ENCODE data around the gene SINHCAF.
"Not testable (repeated sequence)": the region's sequence is repeated elsewhere in the genome, so short reads cannot be mapped to it uniquely, and the experiment has no call there.

Gene SINHCAF, protein sequence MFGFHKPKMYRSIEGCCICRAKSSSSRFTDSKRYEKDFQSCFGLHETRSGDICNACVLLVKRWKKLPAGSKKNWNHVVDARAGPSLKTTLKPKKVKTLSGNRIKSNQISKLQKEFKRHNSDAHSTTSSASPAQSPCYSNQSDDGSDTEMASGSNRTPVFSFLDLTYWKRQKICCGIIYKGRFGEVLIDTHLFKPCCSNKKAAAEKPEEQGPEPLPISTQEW

DNA sequence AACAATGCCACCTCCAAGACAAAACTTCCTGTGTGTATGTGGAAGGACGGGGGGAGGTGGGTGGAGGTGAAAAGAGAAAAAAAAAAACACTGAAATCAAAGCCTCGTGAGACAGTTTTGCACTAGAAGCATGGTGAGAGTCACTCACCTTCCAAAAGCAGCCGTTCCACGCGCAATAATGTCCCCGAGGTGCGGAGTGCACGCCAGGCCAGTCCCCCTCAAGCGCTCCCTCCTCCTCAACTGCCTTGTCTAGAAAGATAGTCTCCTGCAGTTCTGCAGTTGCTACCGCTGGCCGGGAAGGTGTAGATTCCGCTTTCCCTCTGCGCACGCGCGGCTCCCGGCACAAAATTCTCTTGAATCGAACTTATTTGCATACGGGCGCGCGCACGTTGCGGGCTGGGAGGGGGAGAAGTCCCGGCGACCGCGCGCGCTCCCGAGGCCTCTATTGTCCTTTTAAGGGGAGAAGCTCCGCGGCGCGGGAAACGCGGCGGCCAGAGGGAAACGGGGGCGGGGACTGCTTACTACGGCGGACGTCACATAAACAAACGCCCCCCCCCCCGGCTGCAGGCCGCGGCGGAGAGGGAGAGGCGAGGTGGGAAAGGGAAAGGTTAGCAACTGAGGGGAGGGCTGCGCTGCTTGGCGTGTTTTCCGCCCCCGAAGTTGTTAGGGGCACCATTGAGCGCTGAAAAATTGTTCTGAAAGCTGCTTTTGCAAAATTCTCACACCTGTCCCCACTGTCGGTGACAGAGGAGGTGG, at the start of gene SINHCAF:
Gene SINHCAF (minus strand): TSS at position 274 of the 755 bp plus-strand sequence. CDS start 27,946 bp downstream, outside the sequence.
- peak; percentile 100 for DNase-seq (ENCODE audit: low spot score)

DNA sequence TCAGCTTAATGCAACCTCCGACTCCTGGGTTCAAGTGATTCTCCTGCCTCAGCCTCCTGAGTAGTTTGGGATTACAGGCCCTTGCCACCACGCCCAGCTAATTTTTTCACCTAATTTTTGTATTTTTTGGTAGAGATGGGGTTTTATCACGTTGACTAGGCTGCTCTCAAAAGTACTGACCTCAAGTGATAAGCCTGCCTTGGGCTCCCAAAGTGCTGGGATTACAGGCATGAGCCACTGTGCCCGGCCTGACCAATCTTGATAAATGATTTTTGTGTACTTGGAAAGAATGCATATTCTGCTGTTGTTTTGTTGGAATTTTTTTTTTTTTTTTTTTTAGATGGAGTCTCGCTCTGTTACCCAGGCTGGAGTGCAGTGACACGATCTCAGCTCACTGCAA, 49.5 kb upstream of the SINHCAF start:
- not testable (repeated sequence) for DNase-seq (ENCODE audit: low spot score)

DNA sequence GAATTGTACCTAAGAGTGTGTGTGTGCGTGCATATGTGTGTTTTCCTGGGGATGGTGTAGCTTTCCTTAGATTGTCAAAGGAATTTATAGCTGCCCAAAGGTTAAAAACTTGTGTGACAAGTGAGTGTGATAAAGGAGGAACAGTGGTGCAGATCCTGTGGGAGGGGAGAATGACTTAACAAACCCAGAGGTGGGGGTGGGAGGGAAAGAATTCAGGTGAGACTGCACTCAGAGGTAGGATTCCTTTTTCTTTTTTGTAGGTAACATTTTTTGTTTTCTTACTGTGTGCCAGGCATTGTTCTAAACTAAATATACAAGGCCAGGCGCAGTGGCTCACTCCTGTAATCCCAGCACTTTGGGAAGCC, 45.3 kb upstream of the SINHCAF start:
- DNase-seq (ENCODE audit: low spot score): no peak

DNA sequence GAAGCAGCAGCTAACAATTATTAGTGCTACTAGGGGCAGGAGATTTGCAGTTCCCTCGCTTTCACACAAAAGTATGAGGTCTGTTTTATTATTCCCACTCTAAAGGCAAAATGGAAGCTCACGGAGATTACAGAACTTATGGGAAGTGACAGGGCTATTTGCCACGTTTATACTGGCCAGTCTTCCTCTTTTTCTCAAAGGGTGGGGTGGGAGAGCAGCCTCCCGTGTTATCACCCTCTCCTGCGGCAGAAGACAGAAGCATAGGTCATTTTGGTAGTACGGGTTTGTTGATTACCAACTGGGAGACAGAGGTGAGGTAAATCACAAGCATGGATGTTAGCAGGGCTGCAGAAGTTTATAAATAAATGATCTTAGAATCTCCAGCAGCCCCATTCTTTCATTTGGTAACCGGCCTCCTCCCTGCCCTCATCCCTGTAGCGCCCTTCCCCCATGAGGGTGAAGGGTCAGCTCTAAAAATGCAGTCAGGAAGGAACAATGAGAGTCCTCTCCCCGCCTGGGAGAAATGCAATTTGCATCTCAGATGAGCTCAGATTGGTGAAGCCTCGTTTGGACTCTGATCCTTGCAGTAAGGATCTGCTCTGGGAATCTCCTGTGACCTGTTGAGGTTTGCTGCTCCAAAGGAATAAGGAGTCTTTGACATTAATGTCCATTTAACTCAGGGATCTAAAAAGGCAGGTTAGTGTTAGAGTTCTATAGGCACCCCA, 44.7 kb upstream of the SINHCAF start:
- peak; percentile 87 for DNase-seq (ENCODE audit: low spot score)

DNA sequence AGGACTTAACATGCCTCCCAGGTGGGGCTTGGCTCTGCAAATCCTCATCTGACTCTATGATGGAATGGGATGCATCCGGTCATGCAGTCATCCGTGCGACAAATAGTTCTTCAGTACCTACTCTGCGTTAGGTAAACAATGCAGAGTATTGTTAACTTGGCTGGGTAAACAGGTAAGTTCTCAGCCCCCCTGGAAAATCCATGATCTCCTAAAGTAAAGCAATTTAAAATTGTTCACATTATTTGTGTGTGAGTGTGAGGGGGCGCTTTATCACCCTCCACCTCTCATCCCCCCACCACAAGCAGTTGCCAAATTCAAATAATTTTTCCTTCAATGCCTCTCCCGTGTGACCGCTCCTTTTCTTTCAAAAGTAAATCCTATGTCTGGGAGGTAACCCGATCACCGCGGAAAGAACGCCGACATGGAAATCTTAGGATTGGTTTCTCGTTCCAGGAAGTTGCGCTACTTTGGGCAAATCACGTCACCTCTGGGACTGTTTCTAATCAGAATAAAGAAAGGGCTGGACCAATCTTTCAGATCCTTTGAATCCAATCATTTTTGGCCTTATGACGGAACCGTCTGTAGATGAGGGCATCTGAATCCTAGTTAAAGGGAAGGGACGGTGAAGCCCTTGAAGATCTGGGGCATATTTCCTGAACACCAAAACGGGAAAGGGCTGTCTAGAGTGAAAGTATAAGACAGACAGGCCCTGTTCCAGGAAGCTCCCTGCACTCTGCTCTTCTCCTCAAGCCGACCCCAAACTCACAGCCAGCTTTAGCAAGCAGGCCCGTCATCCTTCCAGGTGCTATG, 44.0 kb upstream of the SINHCAF start:
- peak; percentile 73 for DNase-seq (ENCODE audit: low spot score)

DNA sequence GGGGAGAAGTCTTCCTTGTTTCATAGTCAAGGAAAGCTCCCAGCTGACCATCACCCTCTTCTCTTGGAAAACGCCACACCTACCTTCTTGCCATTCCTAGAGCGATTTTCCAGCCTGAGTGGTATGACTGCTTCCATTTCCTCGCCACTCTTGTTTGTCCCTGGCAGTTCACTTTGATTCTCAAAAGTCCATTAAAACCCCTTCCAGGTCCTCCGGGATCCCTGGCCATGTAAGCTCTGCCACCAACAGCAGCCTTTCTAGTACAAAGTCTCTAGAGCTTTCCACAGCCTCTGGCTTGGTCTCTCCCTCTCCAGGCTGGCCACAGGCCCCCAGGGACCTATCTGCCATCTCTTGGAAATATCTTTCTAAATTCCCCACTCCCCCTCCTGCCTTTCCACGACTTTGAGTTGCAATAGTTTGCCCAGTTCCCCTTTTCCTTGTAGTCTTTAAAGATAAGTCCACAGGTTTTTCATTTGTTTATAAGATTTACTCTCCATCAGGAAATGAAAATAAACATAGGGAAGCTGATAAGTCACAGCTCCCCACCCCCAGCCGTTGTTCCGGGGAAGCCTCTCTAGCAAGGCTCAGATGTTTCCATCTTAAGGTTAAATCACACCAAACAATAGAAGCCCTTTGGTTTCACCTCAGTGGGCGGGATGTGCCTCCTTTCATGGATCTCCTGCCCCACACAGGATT, 42.9 kb upstream of the SINHCAF start:
- peak; percentile 67 for DNase-seq (ENCODE audit: low spot score)

DNA sequence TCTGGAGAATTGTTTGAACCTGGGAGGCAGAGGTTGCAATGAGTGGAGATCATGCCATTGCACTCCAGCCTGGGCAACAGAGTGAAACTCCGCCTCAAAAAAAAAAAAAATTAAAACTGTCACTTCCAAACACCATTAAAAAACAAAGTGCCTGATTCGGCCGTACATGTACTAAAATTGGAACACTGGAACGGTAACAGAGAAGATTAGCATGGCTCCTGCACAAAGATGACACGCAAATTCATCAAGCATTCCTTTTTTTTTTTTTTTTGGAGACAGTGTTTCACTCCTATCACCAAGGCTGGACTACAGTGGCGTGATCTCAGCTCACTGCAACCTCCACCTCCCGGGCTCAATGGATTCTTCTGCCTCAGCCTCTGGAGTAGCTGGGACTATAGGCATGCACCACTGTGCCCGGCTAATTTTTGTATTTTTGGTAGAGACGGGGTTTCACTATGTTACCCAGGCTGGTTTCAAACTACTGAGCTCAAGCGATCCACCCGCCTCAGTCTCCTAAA, 40.2 kb upstream of the SINHCAF start:
- no peak for DNase-seq (ENCODE audit: low spot score)

DNA sequence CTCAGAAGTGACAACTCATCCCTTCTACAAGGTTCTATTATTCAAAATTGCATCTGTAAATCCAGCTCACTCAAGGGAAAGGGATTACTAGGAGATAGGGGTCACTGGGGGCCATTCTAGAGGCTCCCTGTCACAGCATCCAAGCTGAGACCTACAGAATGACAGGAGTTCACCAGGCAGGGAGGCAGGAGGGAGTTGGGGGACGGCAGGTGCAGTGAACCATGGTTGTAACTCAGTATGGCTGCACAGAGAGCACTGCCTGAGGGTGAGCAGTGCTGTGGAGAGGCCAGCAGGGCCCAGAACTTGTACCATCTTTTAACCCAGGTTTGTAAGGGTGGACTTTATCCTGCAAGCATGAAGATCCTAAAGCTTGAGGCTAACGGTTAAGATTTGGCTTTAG, 37.9 kb upstream of the SINHCAF start:
- no peak for DNase-seq (ENCODE audit: low spot score)

DNA sequence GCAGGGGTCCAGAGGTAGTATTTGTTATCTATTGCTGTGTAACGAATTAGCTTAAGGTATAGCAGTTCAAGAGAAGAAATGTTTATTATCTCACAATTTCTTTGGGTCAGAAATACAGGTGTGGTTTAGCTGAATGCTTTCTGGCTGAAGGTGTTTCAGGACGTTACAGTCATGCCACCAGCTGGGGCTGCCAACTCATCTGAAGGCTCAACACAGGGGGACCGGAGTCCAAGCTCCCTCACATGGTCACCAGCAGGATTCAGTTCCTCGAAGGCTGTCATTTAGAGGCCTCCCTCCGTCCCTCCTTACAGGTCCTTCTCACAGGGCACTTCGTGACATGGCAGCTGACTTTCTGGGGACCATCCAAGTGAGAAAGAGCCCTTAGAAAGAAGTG, 37.5 kb upstream of the SINHCAF start:
- DNase-seq (ENCODE audit: low spot score): no peak

DNA sequence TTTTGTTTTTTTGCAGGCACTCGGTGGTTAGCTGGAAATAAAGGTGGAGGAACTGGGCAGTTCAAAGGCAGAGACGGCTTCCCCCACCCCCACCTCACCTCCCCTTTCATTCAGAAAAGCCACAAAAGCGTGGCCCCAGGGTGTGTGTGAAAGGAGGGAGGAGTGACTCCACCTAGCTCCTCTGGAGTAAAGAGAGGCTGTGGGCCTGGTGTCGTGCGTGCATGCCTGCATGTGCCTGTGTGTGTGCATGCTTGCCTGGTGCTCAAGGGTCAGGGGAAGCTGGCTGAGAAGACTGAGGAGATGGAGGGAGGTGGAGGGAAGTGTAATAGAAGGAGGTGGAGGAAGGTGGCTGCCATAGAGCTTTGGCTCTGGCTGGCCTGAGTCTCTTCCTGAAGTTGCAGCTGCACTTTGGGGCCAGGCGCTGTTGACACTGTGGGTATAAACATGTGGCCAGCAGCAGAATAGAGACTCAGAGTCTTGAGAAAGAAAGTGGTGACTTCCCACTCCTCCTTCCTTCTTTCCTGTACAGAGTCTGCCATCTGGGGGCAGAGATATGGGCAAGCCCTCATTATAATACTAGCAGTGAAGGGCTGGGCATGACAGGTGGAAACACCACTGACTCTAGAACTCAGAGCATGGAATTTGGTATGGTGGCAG, 36.9 kb upstream of the SINHCAF start:
- peak; percentile 77 for DNase-seq (ENCODE audit: low spot score)

DNA sequence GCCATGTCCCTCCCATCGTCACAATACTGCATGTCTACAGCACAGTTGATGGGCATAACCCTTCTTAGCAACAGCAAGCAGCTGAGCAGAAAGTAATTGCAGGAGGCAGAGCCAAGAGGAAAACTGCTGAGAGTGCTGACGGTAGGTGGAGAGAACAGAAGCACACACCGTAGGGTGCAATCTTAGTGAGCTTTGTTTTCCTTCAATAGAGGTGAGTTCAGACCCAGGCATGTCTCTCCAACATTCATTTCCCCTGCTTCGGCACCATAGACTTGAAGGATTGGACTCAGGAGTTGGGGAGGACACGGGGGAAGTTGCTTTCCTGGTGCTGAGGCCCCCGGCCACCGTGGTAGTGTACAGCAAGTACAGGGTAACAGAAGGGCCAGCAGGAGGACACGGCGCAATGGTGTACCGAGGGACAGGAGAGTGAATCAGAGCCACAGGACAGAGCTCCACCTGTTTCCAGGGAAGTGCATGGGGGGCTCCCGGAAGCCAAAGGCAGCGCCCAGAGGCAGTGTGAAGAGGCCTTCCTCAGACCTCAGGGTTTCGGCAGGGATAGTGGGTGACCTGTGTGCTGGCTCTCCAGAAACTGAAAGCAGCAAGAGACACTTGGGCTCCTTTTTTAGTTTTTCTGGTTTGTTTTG, 36.3 kb upstream of the SINHCAF start:
- peak; percentile 69 for DNase-seq (ENCODE audit: low spot score)

DNA sequence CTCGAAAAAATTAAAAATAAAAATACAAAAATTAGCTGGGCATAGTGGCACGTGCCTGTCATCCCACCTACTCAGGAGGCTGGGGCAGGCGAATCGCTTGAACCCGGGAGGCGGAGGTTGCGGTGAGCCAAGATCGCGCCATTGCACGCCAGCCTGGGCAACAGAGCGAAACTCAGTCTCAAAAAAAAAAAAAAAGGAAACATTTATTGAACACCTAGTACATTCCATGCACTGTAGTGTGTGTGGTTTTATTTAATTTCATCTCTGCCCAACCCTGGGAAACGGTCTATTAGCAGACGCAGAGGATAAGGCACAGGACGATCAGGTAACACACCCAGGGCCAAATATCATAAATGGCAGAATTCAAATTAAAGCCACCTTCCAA, 35.8 kb upstream of the SINHCAF start:
- no peak for DNase-seq (ENCODE audit: low spot score)

DNA sequence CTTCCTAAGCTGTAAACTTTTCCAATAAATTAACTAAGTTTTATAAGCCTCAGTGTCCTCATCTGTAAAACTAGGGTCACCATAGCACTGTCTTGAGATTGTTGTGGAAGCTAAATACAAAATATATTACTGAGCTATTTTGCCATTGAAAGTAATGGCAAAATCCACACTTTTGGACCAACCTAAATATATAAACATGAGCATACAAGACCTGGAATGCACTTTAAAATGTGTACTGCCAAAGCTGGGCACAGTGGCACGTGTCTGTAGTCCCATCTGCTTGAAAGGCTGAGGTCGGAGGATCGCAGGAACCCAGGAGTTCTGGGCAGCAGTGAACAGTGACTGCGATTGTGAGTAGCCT, 29.8 kb upstream of the SINHCAF start:
- no peak for DNase-seq (ENCODE audit: low spot score)

DNA sequence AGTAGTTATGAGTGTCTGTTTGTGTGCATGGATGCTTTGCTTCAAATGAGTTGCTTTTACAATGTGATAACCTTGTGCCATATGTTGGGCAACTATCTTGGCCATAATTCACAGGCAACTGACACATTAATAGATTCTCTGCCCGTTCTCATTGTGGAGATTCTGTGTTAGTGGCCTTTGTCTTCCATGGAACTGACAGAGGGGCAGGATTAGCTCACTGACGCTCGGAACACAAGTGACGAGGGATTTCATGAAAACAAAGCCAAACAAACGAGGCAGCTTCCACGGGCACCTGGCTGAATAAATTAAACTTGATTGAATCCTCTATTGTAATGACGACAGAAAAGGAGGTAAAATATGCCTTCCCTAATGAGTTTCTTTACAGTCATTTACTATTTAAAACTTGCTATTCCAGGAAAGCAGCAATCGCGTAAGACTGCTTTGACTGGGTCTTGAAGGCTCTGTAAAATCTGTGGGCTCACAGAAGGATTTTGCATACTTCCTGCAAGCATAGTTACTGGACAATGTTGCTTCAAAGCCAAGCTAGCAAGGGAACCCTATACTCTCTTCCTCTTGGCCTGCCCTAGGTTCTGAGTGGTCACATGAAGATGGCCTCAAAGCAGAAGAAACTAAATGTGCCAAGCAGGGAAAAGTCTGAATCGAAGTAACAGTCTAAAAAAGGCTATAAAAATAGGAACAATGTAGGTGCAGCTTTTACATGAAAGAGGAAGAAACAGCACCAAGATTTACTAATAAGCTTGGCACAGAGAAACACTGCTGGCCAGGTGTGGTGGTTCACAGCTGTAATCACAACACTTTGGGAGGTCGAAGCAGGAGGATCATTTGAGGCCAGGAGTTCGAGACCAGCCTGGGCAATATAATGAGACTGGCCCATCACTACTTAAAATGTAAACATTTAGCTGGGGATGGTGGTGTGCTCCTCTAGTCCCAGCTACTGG, 28.1 kb upstream of the SINHCAF start:
- peak; percentile 57 for DNase-seq (ENCODE audit: low spot score)

DNA sequence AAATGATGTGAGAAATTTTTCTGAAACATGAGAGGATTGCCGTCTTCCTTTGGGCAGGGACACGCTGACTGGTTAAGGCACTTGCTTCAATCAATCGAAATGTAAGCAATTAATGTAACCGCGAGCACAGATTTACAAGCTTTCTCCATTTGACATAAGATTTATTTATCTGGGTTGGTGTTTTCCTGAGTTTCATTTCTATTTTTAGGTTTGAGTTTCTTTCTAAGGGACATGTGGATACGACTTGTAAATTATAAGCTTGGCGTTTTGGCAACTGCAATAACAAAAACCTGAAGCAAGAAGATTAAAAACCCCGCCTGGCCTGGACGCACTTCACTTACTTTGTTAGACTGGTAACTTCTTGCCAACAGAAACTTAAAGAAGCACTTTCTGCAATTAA, 20.3 kb upstream of the SINHCAF start:
- no peak for DNase-seq (ENCODE audit: low spot score)

DNA sequence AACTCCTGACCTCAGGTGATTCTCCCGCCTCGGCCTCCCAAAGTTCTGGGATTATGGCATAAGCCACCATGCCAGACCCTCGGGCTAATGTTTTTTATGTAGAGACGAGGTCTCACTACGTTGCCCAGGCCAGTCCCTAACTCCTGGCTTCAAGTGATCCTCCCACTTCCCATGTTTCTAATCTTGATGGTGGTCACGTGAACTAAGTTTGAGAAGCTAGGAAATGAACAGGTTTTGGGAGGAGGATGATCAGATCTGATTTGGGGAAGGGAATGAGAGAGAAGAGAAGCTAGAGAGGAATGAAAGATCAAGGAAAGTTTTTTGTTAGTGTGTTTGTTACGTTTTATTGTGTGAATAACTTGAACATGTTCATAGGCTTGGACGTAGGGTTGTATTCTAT, 17.2 kb upstream of the SINHCAF start:
- DNase-seq (ENCODE audit: low spot score): no peak

DNA sequence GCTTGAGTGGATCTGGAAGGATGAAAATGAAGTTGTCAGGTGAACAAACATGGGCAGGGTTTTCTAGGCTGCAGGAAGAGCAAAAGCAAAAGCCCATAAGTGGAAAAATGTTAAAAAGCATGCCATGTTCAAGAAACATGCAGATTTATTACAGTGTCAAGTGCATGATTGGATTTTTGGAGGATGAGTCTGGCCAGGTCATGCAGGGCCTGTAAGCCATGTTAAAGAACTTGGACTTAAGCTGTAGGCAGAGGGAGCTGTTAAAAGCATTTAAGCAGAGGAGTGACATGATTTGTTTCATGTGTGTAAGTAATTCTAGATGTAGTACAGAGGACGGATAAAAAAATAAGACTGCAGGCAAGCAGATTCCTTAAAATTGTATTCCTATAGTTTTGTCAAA, 16.3 kb upstream of the SINHCAF start:
- no peak for DNase-seq (ENCODE audit: low spot score)

DNA sequence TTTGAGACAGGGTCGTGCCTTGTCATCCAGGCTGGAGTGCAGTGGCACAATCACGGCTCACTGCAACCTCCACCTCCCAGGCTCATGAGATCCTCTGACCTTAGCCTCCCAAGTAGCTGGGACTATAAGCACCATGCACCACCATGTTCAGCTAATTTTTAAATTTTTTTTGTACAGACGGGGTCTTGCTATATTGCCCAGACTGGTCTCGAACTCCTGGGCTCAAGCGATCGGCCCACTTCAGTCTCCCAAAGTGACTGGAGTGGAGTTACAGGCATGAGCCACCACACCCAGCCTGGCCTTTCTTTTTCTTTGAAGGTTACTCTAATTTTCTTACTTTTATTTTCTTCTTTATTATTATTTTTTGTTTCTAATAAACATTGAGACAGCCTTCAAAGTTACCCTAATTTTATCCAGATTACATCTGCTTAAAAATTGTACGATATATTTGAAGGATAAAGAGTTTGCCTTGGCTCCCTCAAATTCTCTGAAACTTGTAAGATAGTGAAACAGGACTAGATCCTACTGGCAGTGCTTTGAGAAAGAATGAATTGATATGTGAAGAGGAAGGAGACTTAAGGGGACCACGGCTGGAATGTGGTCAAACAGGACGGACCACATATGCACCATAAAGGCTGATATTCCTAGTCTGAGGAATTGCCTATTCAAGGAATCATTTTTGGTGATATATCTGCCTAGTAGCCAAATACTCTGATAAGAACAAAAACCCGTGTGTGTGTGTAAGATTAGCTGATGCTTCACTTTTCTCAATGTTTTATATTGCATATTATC, 14.1 kb upstream of the SINHCAF start:
- DNase-seq (ENCODE audit: low spot score): no peak

DNA sequence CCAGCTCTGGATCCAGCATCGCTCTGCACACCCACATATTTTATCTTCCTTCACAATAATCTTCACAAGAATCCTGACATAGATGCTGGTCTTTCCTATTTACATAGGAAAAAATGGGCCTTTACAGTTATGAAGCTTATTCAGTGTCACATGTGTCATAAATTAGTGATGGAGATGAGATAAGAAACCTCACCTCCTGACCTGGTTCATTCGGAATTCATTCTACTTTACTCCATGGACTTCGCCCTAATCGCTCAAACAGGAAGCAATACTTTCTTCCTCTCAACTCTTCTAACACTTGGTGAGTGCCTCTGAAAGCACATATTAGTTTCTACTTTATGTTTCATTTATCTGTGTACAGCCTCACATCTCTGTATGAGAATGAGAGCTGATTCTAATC, 12.0 kb upstream of the SINHCAF start:
- DNase-seq (ENCODE audit: low spot score): no peak

All from ecto neural progenitor cell (in vitro differentiated cells).